ENCODE data around the gene SH2D3C. TPM values are rescaled to one million over a fixed set of nuclear protein-coding genes. Genes with fewer than 3 reads are reported as not detected.

SH2D3C gene
- total RNA-seq, 4 donors from 2014 or later, result 2.6 to 10.1 (median 3.9) TPM

DNA sequence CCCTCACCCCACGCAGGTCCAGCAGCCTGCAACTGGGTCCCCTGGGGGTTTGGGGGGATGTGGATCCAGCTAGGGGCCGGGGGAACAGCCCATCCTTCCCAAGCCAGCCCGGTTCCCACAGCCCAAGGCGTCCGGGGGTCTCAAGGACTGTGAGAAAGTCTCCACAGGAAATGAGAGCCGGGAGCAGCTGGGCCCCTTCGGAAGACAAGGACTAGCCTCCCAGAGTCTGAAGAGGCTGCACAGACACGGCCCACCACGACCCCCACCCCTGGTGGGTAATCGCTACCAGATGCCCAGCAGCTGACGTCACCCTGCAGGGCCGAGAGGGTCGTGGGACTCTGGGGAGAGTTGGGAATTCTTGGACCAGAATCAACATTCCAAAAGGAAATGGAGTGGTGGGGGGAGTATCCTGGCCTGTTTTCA lies 10.5 kb downstream of the SH2D3C start:
- peaks cover 0 to 34% (median 11%) of the 10 kb centered on the region in 4 donors for H3K4me1 ChIP-seq
- peak overlapping the region; percentile 25 to 81 (median 52) for H3K27ac ChIP-seq
- in situ Hi-C loops (cut with MboI; ENCODE audit: low pct_ligation_motif_present in 1 of 4, low pct_unique_long_range_greater_than_20kb in 1 of 4, low sequenced_read_pairs in 3 of 4) (no loop called here), intact Hi-C loops (cut with DNase I; ENCODE audit: low total_unique reads) (no loop called here)
- no peaks in the 10 kb centered on the region for H3K9me3 ChIP-seq
- no peaks in the 10 kb centered on the region for H3K27me3 ChIP-seq
- WGBS, 2 donors (ENCODE audit: low coverage in 1 of 2), result 59% methylated on average over 13 of the region's 13 CpGs; no CpG with 5 or more reads in 1 of the 2 donors
- no peak for TF ChIP-seq POLR2AphosphoS5 (IDR thresholded peaks at IDR 0.05)
- TF ChIP-seq POLR2A (IDR thresholded peaks at IDR 0.05), result no peak
- TF ChIP-seq CTCF (IDR thresholded peaks at IDR 0.05), result no peak
- no peak for DNase-seq
- no peaks in the 10 kb centered on the region for H3K36me3 ChIP-seq
- no peak overlapping the region for H3K4me3 ChIP-seq

- H3K36me3 ChIP-seq, result no peaks in the 10 kb centered on the region
- no peaks in the 10 kb centered on the region for H3K9me3 ChIP-seq
- intact Hi-C loops (cut with DNase I; ENCODE audit: low total_unique reads), result no loop called here
- 73 to 80% methylated on average over 1 to 3 of the region's 3 CpGs for WGBS, 2 donors (ENCODE audit: low coverage in 1 of 2)
- in situ Hi-C loops (cut with MboI; ENCODE audit: low pct_ligation_motif_present in 1 of 4, low pct_unique_long_range_greater_than_20kb in 1 of 4, low sequenced_read_pairs in 3 of 4), result no loop called here
- no peak overlapping the region for H3K4me3 ChIP-seq
- DNase-seq, result no peak
- H3K4me1 ChIP-seq, result peaks cover 0 to 34% (median 11%) of the 10 kb centered on the region in 4 donors
- no peaks in the 10 kb centered on the region for H3K27me3 ChIP-seq
- TF ChIP-seq POLR2AphosphoS5 (IDR thresholded peaks at IDR 0.05) (no peak), EP300 (IDR thresholded peaks at IDR 0.05; ENCODE audit: low read depth) (no peak), POLR2A (IDR thresholded peaks at IDR 0.05) (no peak), CTCF (IDR thresholded peaks at IDR 0.05) (no peak)
- peak overlapping the region; percentile 25 to 81 (median 52) for H3K27ac ChIP-seq
Measured at GRCh38 chr9:127767410-127767809, 11.1 kb downstream of the SH2D3C start.

GRCh38 chr9:127765418-127765817 lies 13.0 kb downstream of the SH2D3C start:
- no peaks in the 10 kb centered on the region for H3K9me3 ChIP-seq
- H3K27ac ChIP-seq, result peak overlapping the region in 1 of 4 donors; percentile 48
- TF ChIP-seq EP300 (IDR thresholded peaks at IDR 0.05; ENCODE audit: low read depth) (no peak), POLR2AphosphoS5 (IDR thresholded peaks at IDR 0.05) (no peak), POLR2A (IDR thresholded peaks at IDR 0.05) (no peak), CTCF (IDR thresholded peaks at IDR 0.05) (no peak)
- DNase-seq, result no peak
- intact Hi-C loops (cut with DNase I; ENCODE audit: low total_unique reads) (no loop called here), in situ Hi-C loops (cut with MboI; ENCODE audit: low pct_ligation_motif_present in 1 of 4, low pct_unique_long_range_greater_than_20kb in 1 of 4, low sequenced_read_pairs in 3 of 4) (no loop called here)
- H3K36me3 ChIP-seq, result no peaks in the 10 kb centered on the region
- H3K4me1 ChIP-seq, result peaks cover 0 to 23% (median 2%) of the 10 kb centered on the region in 4 donors
- WGBS, 2 donors (ENCODE audit: low coverage in 1 of 2), result 56% methylated on average over 1 of the region's 1 CpG; no CpG with 5 or more reads in 1 of the 2 donors
- H3K4me3 ChIP-seq, result no peak overlapping the region
- H3K27me3 ChIP-seq, result no peaks in the 10 kb centered on the region

DNA sequence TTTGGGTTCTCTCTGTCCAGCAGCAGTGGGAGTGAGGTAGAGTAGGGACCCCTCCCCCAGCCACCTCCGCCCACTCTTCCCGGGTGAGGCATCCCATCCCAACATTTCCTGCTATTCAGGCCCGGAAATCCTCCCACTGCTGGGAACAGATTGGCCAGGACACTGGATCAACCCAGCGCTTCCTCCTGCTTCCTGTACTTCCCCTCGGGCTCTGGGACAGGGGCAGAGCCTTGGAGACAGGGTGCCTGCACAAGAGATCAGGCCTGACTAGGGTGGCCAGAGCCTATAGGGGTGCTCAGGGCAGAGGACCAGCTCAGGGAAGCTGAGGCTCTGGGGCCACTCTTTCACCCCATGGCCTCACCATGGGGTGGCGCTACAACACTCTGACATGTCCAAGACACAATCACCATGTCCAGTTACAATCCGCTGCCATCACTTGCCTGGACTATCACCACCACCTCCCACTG lies 14.5 kb downstream of the SH2D3C start:
- in situ Hi-C loops (cut with MboI; ENCODE audit: low pct_ligation_motif_present in 1 of 4, low pct_unique_long_range_greater_than_20kb in 1 of 4, low sequenced_read_pairs in 3 of 4), result no loop called here
- TF ChIP-seq POLR2AphosphoS5 (IDR thresholded peaks at IDR 0.05) (peak in 1 of 3 donors; percentile 10), EP300 (IDR thresholded peaks at IDR 0.05; ENCODE audit: low read depth) (peak; percentile 75), POLR2A (IDR thresholded peaks at IDR 0.05) (no peak), CTCF (IDR thresholded peaks at IDR 0.05) (peak; percentile 22 to 49 (median 31))
- H3K9me3 ChIP-seq, result no peaks in the 10 kb centered on the region
- WGBS, 2 donors (ENCODE audit: low coverage in 1 of 2), result 43 to 48% methylated on average over 1 to 7 of the region's 7 CpGs
- H3K4me1 ChIP-seq, result peaks cover 0 to 14% (median 0%) of the 10 kb centered on the region in 4 donors
- peak overlapping the region in 2 of 4 donors; percentile 41 to 48 for H3K27ac ChIP-seq
- intact Hi-C loops (cut with DNase I; ENCODE audit: low total_unique reads), result no loop called here
- peak; percentile 66 for DNase-seq
- no peaks in the 10 kb centered on the region for H3K27me3 ChIP-seq
- H3K4me3 ChIP-seq, result no peak overlapping the region
- H3K36me3 ChIP-seq, result no peaks in the 10 kb centered on the region

Data from transverse colon (tissue), 4 donors.